Astrocyte (in vitro differentiated cells and primary cell): ENCODE data around the gene EXOC5.

Source experiments
- EZH2 ChIP-seq: IDR thresholded peaks from 2 replicates; pipeline ENCODE4 v1.6.1; 2012; ENCODE audit warnings: mild to moderate bottlenecking, low read length, inconsistent platforms; ENCODE audit not compliant: insufficient read depth
- TF ChIP-seq, protein P1 (sequence below): IDR thresholded peaks from 2 replicates; pipeline ENCODE4 v1.5.1; 2011; ENCODE audit warnings: low read depth, mild to moderate bottlenecking, inconsistent platforms, low read length, moderate library complexity; ENCODE audit not compliant: insufficient read depth

- TF ChIP-seq, protein P1, sequence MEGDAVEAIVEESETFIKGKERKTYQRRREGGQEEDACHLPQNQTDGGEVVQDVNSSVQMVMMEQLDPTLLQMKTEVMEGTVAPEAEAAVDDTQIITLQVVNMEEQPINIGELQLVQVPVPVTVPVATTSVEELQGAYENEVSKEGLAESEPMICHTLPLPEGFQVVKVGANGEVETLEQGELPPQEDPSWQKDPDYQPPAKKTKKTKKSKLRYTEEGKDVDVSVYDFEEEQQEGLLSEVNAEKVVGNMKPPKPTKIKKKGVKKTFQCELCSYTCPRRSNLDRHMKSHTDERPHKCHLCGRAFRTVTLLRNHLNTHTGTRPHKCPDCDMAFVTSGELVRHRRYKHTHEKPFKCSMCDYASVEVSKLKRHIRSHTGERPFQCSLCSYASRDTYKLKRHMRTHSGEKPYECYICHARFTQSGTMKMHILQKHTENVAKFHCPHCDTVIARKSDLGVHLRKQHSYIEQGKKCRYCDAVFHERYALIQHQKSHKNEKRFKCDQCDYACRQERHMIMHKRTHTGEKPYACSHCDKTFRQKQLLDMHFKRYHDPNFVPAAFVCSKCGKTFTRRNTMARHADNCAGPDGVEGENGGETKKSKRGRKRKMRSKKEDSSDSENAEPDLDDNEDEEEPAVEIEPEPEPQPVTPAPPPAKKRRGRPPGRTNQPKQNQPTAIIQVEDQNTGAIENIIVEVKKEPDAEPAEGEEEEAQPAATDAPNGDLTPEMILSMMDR = no peak
- no peak for TF ChIP-seq EZH2
These were observed 8.4 kb upstream of the EXOC5 start for GRCh38 chr14:57277062-57277461.
